HG02759 (cell line): ENCODE data around the gene ALDH1L1.

ENCODE experiments used
- ATAC-seq: cut with Tn5 transposase; IDR thresholded peaks from one replicate; pipeline ENCODE4 v1.9.1; 2021; ENCODE audit warnings: mild to moderate bottlenecking, moderate library complexity; ENCODE audit not compliant: unreplicated experiment

ALDH1L1 gene

GRCh38 chr3:126135406-126136076 lies 44.8 kb downstream of the ALDH1L1 start:
- ATAC-seq = no peak

- ATAC-seq = no peak
These were observed 45.3 kb downstream of the ALDH1L1 start for GRCh38 chr3:126135071-126135405.

GRCh38 chr3:126134219-126134975 lies 46.0 kb downstream of the ALDH1L1 start:
- ATAC-seq = no peak

GRCh38 chr3:126133606-126134005 lies 46.8 kb downstream of the ALDH1L1 start:
- no peak for ATAC-seq

GRCh38 chr3:126132751-126133511 lies 47.5 kb downstream of the ALDH1L1 start:
- ATAC-seq = no peak

GRCh38 chr3:126131881-126132750 lies 48.3 kb downstream of the ALDH1L1 start:
- ATAC-seq = no peak

- no peak for ATAC-seq
These were observed 49.2 kb downstream of the ALDH1L1 start for GRCh38 chr3:126130981-126131745.

GRCh38 chr3:126130081-126130855 lies 50.1 kb downstream of the ALDH1L1 start:
- ATAC-seq = no peak

- no peak for ATAC-seq
These were observed 50.9 kb downstream of the ALDH1L1 start for GRCh38 chr3:126129398-126129891.

- no peak for ATAC-seq
These were observed 51.6 kb downstream of the ALDH1L1 start for GRCh38 chr3:126128504-126129397.

- ATAC-seq = no peak
These were observed 52.5 kb downstream of the ALDH1L1 start for GRCh38 chr3:126127904-126128303.

- no peak for ATAC-seq
These were observed 52.9 kb downstream of the ALDH1L1 start for GRCh38 chr3:126127452-126127851.

- ATAC-seq = no peak
These were observed 53.5 kb downstream of the ALDH1L1 start for GRCh38 chr3:126126811-126127431.

GRCh38 chr3:126126286-126126685 lies 54.1 kb downstream of the ALDH1L1 start:
- no peak for ATAC-seq

- ATAC-seq = no peak
These were observed 54.6 kb downstream of the ALDH1L1 start for GRCh38 chr3:126125781-126126251.

- ATAC-seq = no peak
These were observed 55.0 kb downstream of the ALDH1L1 start for GRCh38 chr3:126125341-126125740.

GRCh38 chr3:126124896-126125295 lies 55.5 kb downstream of the ALDH1L1 start:
- no peak for ATAC-seq
